HUDEP-2 (cell line): ENCODE measurements around the gene GTF2F2.
"Not testable (repeated sequence)": the region's sequence is repeated elsewhere in the genome, so short reads cannot be mapped to it uniquely, and the experiment has no call there.

Experiments
- DNase-seq, 76 experiments: peaks; one replicate each; lab custom pipeline; 2025; ENCODE audit not compliant: unreplicated experiment in 76 of 76; lab: John Stamatoyannopoulos, UW

The GTF2F2 gene

DNA sequence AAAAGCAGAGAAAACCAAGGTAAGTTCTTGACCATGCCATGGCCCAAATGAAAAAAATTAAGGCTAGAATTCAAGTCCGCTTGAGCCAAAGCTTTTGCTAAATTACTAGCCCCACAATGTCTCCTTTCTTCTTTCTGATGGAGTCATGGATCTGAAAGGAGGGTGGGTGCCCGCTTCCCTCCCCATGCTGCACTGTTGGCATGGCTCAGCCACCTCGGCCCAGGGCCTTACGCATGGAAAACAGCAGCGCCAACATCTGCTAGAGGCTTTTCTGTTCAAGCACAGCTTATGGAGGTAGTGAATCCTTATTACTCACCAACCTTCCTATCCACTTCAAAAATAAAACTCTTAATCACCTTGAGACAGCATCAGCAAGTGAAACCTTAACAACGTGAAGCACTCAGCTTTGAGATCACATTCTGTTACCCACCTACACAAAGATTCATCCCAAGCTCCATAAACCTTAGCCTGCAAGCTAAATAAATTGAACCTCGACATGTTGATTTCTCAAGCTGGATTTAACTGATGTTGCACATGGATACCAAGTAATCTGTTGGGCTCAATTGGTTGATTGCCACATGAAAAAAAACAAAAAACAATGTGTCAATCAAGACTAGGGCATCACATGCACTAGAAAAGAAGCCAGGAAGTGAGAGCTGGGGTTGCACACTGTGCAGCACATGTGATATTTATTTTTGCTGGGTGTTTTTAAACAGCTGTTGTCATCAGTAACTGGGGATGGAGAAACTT, 177.3 kb downstream of the GTF2F2 start:
- no peak for DNase-seq

DNA sequence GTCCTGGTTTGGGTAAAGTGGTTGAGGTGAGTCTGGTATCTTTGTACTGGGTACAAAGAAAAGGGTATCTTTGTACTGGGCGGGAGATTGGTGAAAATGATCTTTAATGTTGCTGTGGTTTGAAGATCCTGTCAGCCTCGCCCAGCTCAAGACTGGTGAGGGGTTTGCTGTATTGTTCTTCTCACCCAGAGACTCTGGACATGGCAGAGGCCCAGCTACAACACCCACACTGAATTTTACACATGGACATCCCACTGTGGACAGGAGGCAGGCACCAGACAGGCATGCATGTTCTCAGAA, 177.8 kb downstream of the GTF2F2 start:
- no peak for DNase-seq

DNA sequence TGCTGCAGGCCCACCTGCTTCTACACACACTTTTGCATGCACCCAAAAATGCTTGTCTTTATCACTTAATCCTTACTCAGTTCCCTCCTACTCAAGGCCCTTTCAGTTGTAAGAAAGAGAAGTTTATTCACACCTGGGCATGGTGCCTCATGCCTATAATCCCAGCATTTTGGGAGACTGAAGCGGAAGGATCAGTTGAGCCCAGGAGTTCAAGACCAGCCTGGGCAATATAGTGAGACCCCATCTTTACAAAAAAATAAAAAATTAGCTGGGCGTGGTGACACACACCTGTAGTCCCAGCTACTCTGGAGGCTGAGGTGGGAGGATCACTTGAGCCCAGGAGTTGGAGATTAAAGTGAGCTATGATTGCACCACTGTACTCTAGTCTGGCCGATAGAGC, 178.2 kb downstream of the GTF2F2 start:
- DNase-seq = not testable (repeated sequence)

DNA sequence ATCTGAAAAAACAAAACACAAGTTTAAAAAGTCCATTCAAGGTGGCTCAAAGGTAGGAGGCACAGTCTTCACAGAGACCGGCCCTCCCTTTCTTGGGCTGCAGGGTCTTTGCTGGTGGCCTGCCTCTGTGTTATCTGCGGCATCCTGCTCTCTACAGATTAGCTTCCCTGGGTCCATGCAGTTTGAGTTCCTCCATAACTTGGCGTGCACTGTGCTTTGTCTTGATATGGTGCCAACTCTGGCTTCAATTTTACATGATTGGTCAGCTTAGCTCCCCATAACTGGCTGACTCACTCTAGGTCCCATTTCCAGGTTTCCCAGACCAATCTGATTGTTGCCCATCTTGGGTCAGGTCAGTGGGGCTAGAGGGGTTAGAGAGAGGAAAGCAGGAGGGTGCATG, 178.9 kb downstream of the GTF2F2 start:
- DNase-seq = peak in 68 of 76 experiments; percentile 4 to 80 (median 39)

DNA sequence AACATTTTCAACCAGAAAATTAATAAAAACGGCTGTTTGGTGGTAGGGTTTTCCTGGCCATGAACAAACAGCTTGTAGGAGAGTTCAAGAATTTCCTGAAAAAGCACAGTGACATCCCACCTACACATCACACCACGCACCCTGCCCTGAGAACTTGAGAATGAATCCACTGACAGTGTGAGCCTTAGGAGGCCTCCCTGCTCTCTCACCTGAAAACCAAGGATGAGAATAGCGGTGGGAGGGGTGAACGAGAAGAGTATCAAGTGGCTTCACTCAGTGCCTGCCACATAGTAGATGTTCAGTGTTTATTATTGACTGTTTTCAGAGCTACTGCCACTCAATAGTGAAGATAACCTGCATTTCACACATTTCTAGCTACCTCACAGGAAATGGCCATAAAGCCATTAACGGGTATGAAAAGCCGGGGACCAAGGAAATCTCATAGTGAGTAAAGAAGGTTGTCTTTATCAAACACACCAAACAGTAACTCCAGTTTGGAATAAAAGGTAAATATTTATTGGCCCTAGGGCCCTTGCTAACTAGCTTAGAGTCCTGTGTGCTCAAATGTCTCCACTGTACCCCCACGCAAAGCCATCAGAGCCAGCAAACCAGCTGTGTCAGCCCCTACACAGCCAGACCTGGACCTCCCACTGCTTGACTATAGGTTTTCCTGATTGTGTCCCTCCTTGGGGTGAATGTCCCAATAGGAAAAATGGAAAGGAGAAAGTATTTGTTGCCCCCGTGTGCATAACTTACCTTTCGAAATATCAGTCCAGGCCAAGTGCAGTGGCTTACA, 180.1 kb downstream of the GTF2F2 start:
- no peak for DNase-seq

DNA sequence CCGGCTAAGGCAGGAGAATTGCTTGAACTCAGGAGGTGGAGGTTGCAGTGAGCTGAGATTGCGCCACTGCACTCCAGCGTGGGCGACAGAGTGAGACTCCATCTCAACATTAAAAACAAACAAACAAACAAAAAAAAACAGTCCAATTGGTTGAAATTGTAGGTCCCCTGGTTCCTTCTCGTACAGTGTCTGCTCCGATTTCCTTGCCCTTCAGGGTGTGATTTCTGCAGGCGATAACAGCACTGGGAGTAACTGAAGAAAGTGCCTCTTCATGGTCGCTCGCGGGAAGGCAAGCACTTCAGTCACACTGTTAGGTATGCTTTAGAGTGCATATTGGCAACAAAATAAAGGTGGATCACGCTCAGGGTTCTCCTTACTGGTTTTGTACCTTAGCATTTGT, 181.0 kb downstream of the GTF2F2 start:
- peak in 6 of 76 experiments; percentile 2 to 31 (median 16) for DNase-seq

DNA sequence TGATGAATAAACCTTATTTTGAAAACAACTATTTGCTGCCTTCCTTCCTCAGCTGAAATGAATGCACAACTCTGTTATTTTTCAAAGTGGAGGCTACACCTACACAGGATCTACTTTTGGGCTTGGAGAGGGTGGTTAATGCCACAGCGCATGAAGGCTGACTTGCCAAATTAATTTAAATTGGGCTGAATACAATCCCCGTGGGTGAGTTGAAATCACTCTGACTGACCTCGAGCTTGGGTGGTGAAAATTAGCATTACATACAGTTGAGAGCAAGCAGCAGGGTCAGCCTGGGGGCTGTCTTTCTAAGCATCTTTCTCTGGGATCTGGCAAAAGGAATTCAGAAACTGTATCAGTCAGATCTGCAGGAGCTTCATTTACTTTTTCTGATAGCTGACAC, 182.2 kb downstream of the GTF2F2 start:
- DNase-seq = peak in 4 of 76 experiments; percentile 5 to 42 (median 18)

DNA sequence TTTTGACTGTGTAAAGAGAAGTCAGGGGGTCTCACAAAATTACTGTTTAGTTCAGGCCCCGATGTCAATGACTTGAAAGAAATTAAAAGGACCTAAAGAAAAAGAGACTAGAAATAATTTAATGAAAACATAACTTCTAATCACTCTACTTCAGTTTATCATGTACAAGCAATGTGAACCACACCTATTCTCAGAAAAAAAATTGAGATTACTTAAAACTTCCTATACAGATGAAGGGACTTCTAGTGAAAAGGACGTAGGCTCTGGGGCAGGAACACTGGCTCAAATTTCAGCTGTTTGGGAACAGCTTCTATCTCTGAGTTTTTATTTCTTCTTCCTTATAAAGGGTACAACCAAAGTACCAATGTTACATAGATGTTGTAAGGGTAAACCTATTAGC, 182.7 kb downstream of the GTF2F2 start:
- peak in 5 of 76 experiments; percentile 9 to 36 (median 29) for DNase-seq

DNA sequence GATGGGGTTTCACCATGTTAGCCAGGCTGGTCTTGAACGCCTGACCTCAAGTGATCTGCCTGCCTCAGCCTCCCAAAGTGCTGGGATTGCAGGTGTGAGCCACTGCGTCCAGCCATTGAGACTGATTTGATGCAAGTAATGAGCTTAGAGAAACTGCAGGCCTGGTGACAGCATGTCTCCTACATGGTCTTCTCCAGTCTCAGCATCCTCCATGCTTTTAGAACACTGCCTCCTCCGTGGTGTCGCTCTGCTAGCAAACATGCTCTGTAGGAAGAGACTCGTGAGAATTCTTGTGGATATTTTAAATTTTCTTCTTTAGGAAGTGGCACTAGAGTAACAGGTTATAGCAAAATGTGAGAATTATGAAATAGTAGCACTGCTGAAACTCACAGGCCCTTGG, 183.6 kb downstream of the GTF2F2 start:
- no peak for DNase-seq

DNA sequence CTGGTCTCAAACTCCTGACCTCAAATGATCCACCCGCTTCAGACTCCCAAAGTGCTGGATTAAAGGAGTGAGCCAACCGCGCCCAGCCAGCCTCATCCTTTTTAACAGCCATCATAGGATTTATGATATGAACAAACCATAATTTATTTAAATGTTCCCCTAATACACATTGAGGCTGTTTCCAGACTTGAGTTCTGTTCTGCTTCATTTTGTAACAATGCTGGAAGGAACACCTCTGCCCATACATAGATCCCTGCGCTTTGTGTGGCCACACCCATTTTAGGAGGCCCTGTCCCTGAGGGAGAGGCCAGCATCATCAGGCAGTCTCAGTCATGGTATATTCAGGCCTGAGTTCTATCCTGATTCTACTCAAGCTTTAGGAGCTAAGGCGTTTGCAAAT, 184.8 kb downstream of the GTF2F2 start:
- DNase-seq = no peak

DNA sequence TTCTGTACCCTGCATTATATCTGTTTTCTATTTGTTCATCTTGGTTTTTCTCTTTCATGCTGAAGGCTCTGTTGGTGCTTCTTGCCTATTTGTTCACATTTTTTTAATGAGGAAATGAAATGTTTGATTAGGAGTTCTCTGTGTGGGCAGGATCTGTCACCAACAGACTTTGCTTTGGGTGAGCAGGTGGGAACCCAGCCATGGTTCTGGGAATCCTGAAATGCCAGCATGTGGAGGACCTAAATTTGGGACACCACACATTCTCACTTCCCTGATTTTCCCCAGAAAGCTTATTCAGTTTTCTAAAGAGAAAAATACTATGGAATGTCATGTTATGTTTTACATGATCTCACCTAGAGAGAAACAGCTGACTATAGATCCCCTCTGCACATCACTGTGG, 186.7 kb downstream of the GTF2F2 start:
- DNase-seq = no peak

DNA sequence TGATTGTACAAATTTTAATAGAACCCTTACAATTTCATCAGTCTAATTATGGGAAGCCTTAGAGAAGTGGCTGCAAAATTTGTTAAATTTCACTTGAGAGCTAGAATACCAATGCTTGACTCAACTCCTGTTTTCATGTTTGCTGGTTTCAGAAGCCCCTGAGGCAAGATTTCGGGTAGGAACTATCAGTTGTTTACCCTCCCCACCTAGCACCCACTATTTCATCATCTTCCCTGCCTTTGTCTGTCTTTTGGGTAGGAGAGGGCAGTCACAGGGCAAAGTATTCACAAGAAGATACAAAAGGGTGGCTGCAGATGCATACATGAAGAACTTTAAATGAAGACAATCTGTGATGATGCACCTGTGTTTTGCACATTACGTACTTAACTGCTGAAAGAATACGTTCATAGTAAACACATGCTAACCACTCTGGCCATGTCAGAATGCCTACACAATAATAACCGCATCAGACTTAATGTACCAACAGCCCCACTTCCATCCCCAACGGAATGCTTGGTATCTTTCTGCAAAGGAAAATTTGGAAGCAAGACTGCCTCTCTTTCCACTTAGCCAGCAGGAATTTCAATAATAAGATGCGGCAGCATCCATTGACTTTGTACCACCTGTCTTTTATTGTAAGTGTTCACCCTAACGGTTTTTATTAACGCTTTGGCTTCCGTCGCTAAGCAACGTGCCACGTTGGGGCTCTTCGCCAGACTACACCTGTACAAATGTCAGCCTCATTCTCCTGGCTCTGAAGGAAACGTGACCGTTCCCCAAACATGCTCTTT, 190.2 kb downstream of the GTF2F2 start:
- DNase-seq = no peak

DNA sequence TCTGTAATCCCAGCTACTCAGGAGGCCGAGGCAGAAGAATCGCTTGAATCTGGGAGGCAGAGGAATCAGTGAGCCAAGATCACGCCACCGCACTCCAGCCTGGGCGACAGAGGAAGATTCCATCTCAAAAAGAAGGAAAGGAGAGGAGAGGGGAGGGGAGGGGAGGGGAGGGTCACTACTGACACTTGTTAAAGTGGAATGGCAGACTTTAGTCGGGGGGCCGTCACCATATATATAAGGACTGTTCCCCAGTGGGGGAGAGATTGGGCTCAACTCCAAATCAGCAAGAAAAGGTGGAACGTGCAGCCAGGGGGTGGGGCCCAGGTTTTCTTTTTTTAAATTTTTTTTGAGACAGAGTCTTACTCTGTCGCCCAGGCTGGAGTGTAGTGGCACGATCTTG, 194.5 kb downstream of the GTF2F2 start:
- DNase-seq = no peak

DNA sequence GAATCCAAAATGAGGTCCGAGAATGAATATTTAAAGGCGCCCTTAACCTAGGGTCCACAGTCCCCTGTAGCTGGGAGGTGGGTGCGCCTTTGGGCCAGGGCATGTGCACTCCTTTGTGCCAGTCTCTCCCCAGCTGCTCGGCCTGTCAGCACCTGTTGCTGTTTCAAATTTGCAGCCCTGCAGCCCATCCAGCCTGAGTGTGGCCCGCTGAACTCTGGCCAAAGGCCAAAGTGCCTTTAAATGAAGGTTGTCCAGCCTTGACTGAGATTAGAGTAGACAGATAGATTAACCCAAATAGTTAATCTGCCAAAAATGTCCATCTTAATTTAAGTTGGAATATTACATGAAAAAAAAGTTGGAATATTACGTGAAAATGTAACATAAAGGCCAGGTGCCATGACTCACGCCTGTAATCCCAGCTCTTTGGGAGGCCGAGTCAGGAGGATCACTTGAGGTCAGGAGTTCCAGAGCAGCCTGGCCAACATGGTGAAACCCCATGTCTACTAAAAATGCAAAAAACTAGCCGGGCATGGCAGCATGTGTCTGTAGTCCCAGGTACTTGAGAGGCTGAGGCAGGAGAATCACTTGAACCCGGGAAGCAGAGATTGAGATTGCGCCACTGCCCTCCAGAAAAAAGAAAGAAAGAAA, 195.3 kb downstream of the GTF2F2 start:
- DNase-seq = no peak

DNA sequence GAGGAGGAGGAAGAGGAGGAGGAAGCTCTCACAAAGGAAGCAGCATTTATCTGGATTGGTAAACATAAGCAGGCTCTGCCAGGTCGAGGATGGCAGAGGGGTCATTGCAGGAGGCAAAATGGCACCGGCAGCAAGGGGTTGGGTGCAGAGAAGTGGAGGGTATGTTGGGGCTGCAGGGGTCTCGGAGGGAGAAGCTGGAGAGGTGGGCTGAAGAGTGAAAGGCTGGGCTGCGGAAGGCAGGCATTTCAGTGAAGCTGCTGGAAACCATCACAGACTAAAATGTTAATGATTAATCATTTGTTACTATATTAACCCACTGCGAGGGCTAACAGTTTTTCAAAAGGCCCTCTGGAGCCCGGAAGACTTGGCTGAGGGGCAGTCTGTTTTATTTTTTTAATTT, 196.0 kb downstream of the GTF2F2 start:
- DNase-seq = no peak

DNA sequence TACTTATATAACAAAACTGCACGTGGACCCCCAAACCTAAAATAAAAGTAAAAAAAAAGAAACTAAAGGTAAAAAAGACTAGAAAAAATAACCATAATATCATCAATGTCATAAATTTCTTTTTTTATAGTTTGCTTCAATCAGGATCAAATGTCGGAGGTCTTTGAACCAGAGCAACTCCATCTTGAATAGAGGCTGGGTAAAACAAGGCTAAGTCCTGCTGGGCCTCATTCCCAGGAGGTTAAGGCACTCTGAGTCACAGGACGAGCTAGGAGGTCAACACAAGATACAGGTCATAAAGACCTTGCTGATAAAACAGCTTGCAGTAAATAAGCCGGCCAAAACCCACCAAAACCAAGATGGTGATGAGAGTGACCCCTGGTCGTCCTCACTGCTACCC, 196.7 kb downstream of the GTF2F2 start:
- DNase-seq = no peak

DNA sequence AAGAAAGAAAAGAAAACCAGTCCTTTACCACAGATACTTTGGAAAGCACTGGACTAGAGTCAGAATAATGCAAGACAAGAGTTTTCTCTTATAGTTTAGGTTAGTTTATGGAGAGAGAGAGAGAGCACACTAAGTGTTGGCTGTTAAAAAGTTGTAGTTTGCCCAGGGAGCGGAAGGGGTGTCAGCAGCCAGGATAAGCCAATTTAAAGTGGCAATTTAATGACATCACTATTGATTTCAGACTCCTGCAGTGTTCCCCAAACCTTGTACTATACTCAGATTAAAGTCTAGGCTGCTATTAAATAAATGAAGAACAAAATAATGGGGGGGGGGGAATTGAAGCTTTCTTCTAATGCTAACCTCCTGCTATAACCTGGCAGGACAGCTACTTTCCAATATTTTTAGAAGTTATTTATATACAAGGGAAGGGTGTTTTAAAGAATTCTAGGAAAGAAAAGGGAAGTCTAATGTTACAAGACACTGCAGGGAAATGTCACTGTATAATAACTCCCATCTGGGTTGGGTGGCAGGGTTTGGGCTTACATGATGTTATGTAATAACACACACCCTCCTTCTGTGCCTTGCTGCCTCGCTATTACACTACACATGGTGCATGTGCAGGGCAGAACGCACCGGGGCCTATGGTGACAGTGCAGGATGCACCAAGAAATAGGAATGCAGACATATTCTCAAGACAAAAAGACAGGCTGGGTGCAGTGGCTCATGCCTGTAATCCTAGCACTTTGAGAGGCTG, 200.7 kb downstream of the GTF2F2 start:
- DNase-seq = no peak

DNA sequence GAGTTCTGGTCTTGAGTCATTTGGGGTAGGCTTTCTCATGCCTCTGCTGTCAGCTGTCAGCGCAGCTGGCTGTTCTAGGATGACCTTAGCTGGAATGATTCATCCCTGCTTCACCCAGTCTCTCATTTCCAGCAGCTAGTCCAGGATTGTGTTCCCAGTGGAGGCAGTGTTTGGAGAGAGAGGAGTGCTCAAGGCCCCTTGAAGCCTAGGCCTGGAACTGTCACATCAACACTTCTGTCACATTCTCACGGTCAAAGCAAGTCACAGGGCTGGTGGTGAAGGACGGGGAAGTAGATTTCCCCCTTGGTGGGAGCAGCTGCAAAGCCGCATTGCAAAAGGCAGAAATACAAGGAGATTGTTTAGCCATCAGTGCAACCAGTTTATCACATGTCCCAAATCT, 205.5 kb downstream of the GTF2F2 start:
- no peak for DNase-seq

DNA sequence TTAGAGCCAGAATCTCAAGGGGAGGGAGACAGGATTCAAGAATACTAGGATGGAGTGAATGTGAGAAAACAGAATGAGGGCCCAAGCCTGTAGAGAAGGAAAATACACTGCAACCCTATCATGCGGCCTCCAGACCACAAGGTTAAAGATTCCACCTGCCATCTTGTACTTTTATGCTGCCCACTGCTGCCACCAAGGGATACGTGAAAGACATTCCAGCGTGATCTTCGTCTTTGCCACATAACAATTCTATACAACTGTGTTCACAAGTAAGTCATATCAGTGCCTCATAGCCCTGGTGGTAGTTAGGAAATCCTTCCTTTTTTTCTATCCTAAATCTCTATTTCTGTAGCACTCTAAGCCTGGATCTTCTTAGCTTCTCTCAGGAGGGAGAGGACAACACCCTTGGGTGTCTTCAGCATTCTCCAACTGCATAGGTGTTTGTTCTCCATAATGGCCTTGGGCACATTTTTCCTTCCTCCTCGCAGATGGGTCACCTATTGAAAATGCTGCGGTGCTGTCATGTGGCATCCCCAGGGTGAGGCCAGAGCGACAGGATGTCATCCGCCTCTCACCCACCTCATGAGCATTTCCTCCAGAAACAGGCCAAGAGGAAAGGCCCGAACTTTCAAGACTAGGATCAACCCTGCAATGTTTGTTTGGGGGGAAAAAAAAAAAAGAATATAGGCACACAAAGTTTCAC, 207.1 kb downstream of the GTF2F2 start:
- no peak for DNase-seq

DNA sequence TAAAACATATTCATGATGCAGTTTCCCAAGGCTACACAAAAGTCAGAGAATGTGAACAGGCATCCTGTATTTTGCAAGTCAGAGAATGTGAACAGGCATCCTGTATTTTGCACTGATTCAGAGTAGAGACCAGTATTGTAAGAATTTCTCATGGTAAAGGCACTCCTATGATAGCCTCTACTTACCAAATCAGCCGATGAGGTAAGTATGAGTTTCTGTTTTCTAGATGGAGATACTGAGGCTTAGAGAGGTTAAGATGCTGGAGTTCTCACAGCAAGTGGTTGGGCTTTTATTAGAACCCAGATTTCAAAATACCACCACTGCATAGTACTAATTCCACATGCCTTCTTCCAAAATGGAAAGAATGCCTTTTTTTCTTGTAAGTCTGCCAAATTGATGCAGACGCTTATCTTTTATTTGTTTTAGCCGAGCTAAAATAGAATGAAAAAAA, 208.4 kb downstream of the GTF2F2 start:
- DNase-seq = no peak
